ENCODE measurements around the gene SIM2. TPM values are rescaled to one million over a fixed set of nuclear protein-coding genes. Genes with fewer than 3 reads are reported as not detected.

The SIM2 gene
- total and polyA plus RNA-seq, 2 of the 13 experiments (the other 11 are each of a cell fraction or from before 2014, with no cell fraction given) = 0.36 to 0.53 TPM

DNA sequence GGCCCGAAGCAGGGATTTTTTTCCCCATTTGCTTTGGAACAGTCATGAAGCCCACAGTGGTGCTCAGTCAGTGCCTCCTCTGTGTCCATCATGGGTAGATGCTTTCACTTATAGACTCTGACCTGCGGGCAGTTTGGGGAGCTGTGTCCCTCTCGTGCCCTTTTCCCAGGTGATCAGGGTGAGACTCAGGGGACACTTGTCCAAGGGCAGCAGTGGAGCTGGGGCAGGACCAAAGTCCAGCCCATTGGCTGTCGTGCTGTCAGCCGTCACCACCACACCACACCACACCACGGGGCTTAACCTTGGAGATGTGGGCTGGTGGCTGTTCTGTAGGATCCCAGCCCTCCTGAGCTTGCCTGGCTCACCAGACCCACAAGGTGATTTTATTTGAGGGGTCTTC, 34.9 kb downstream of the SIM2 start (continued):
- no peak for TF ChIP-seq NONO (IDR thresholded peaks at IDR 0.05)
- no peak for TF ChIP-seq NONO (CRISPR knock-in tag; conservative IDR thresholded peaks at IDR 0.05)
- no peak for TF ChIP-seq HDAC6 (IDR thresholded peaks at IDR 0.05; ENCODE audit: low read depth, low read length)
- TF ChIP-seq HCFC1 (IDR thresholded peaks at IDR 0.05; ENCODE audit: low read depth, low read length) = no peak
- TF ChIP-seq, protein P1, sequence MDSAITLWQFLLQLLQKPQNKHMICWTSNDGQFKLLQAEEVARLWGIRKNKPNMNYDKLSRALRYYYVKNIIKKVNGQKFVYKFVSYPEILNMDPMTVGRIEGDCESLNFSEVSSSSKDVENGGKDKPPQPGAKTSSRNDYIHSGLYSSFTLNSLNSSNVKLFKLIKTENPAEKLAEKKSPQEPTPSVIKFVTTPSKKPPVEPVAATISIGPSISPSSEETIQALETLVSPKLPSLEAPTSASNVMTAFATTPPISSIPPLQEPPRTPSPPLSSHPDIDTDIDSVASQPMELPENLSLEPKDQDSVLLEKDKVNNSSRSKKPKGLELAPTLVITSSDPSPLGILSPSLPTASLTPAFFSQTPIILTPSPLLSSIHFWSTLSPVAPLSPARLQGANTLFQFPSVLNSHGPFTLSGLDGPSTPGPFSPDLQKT (CRISPR knock-in tag; IDR thresholded peaks at IDR 0.05; ENCODE audit: borderline replicate concordance) = no peak
- TF ChIP-seq, protein P2, sequence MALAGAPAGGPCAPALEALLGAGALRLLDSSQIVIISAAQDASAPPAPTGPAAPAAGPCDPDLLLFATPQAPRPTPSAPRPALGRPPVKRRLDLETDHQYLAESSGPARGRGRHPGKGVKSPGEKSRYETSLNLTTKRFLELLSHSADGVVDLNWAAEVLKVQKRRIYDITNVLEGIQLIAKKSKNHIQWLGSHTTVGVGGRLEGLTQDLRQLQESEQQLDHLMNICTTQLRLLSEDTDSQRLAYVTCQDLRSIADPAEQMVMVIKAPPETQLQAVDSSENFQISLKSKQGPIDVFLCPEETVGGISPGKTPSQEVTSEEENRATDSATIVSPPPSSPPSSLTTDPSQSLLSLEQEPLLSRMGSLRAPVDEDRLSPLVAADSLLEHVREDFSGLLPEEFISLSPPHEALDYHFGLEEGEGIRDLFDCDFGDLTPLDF (CRISPR knock-in tag; IDR thresholded peaks at IDR 0.05) = no peak
- TF ChIP-seq, protein P3, sequence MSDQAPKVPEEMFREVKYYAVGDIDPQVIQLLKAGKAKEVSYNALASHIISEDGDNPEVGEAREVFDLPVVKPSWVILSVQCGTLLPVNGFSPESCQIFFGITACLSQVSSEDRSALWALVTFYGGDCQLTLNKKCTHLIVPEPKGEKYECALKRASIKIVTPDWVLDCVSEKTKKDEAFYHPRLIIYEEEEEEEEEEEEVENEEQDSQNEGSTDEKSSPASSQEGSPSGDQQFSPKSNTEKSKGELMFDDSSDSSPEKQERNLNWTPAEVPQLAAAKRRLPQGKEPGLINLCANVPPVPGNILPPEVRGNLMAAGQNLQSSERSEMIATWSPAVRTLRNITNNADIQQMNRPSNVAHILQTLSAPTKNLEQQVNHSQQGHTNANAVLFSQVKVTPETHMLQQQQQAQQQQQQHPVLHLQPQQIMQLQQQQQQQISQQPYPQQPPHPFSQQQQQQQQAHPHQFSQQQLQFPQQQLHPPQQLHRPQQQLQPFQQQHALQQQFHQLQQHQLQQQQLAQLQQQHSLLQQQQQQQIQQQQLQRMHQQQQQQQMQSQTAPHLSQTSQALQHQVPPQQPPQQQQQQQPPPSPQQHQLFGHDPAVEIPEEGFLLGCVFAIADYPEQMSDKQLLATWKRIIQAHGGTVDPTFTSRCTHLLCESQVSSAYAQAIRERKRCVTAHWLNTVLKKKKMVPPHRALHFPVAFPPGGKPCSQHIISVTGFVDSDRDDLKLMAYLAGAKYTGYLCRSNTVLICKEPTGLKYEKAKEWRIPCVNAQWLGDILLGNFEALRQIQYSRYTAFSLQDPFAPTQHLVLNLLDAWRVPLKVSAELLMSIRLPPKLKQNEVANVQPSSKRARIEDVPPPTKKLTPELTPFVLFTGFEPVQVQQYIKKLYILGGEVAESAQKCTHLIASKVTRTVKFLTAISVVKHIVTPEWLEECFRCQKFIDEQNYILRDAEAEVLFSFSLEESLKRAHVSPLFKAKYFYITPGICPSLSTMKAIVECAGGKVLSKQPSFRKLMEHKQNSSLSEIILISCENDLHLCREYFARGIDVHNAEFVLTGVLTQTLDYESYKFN (CRISPR knock-in tag; conservative IDR thresholded peaks at IDR 0.05) = 0 out of 2 replicates have a peak, but pooled peaks have one; percentile 20
- TF ChIP-seq MTF1 (CRISPR knock-in tag; IDR thresholded peaks at IDR 0.05) = no peak
- TF ChIP-seq, protein P4, sequence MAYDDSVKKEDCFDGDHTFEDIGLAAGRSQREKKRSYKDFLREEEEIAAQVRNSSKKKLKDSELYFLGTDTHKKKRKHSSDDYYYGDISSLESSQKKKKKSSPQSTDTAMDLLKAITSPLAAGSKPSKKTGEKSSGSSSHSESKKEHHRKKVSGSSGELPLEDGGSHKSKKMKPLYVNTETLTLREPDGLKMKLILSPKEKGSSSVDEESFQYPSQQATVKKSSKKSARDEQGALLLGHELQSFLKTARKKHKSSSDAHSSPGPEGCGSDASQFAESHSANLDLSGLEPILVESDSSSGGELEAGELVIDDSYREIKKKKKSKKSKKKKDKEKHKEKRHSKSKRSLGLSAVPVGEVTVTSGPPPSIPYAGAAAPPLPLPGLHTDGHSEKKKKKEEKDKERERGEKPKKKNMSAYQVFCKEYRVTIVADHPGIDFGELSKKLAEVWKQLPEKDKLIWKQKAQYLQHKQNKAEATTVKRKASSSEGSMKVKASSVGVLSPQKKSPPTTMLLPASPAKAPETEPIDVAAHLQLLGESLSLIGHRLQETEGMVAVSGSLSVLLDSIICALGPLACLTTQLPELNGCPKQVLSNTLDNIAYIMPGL (CRISPR knock-in tag; IDR thresholded peaks at IDR 0.05; ENCODE audit: borderline replicate concordance in 1 of 2, low read depth in 1 of 2) = no peak
- TF ChIP-seq ZNF292 (CRISPR knock-in tag; IDR thresholded peaks at IDR 0.05; ENCODE audit: borderline replicate concordance, low read depth) = no peak
- no peak for TF ChIP-seq DNMT3B (CRISPR knock-in tag; conservative IDR thresholded peaks at IDR 0.05)
- no peak for TF ChIP-seq ZMYM3 (CRISPR knock-in tag; IDR thresholded peaks at IDR 0.05)
- TF ChIP-seq, protein P5, sequence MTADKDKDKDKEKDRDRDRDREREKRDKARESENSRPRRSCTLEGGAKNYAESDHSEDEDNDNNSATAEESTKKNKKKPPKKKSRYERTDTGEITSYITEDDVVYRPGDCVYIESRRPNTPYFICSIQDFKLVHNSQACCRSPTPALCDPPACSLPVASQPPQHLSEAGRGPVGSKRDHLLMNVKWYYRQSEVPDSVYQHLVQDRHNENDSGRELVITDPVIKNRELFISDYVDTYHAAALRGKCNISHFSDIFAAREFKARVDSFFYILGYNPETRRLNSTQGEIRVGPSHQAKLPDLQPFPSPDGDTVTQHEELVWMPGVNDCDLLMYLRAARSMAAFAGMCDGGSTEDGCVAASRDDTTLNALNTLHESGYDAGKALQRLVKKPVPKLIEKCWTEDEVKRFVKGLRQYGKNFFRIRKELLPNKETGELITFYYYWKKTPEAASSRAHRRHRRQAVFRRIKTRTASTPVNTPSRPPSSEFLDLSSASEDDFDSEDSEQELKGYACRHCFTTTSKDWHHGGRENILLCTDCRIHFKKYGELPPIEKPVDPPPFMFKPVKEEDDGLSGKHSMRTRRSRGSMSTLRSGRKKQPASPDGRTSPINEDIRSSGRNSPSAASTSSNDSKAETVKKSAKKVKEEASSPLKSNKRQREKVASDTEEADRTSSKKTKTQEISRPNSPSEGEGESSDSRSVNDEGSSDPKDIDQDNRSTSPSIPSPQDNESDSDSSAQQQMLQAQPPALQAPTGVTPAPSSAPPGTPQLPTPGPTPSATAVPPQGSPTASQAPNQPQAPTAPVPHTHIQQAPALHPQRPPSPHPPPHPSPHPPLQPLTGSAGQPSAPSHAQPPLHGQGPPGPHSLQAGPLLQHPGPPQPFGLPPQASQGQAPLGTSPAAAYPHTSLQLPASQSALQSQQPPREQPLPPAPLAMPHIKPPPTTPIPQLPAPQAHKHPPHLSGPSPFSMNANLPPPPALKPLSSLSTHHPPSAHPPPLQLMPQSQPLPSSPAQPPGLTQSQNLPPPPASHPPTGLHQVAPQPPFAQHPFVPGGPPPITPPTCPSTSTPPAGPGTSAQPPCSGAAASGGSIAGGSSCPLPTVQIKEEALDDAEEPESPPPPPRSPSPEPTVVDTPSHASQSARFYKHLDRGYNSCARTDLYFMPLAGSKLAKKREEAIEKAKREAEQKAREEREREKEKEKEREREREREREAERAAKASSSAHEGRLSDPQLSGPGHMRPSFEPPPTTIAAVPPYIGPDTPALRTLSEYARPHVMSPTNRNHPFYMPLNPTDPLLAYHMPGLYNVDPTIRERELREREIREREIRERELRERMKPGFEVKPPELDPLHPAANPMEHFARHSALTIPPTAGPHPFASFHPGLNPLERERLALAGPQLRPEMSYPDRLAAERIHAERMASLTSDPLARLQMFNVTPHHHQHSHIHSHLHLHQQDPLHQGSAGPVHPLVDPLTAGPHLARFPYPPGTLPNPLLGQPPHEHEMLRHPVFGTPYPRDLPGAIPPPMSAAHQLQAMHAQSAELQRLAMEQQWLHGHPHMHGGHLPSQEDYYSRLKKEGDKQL (CRISPR knock-in tag; IDR thresholded peaks at IDR 0.05; ENCODE audit: low read depth) = no peak
- TF ChIP-seq SALL1 (CRISPR knock-in tag; IDR thresholded peaks at IDR 0.05) = peak; percentile 15; the same call in 1 of the 2 replicates
- TF ChIP-seq PCBP1 (IDR thresholded peaks at IDR 0.05; ENCODE audit: borderline replicate concordance, low read depth, low read length) = no peak
- 0 out of 2 replicates have a peak, but pooled peaks have one; percentile 23 for TF ChIP-seq HOXA3 (CRISPR knock-in tag; IDR thresholded peaks at IDR 0.05)

Measured in HepG2 (cell line).